ENCODE results near the gene NEMP2.
A peak's percentile ranks its signal among the peaks of the same experiment; 100 is the strongest.
"Not testable (repeated sequence)": the region's sequence is repeated elsewhere in the genome, so short reads cannot be mapped to it uniquely, and the experiment has no call there.

NEMP2 gene

GRCh38 chr2:190519975-190520767, 14.4 kb downstream of the NEMP2 start:
- DNase-seq = no peak

- DNase-seq = no peak
These were observed 17.1 kb downstream of the NEMP2 start for GRCh38 chr2:190517468-190517867.

GRCh38 chr2:190515687-190516086, 18.8 kb downstream of the NEMP2 start:
- DNase-seq = peak; percentile 12 to 34

- DNase-seq = no peak
These were observed 19.8 kb downstream of the NEMP2 start for GRCh38 chr2:190514676-190515075.

- DNase-seq = no peak
These were observed 20.6 kb downstream of the NEMP2 start for GRCh38 chr2:190513877-190514276.

- DNase-seq = peak; percentile 24 to 28
These were observed 21.9 kb downstream of the NEMP2 start for GRCh38 chr2:190512539-190513095.

- DNase-seq = peak in 1 of 2 experiments; percentile 40
These were observed 23.4 kb downstream of the NEMP2 start for GRCh38 chr2:190511104-190511503.

GRCh38 chr2:190509895-190510294, 24.6 kb downstream of the NEMP2 start:
- DNase-seq = not testable (repeated sequence)

- no peak for DNase-seq
These were observed 27.4 kb downstream of the NEMP2 start for GRCh38 chr2:190507135-190507534.

GRCh38 chr2:190506666-190507065, 27.9 kb downstream of the NEMP2 start:
- DNase-seq = no peak

- DNase-seq = no peak
These were observed 28.8 kb downstream of the NEMP2 start for GRCh38 chr2:190505696-190506095.

- DNase-seq = no peak
These were observed 29.6 kb downstream of the NEMP2 start for GRCh38 chr2:190504912-190505311.

GRCh38 chr2:190503088-190503487, 31.4 kb downstream of the NEMP2 start:
- no peak for DNase-seq

GRCh38 chr2:190501702-190502407, 32.7 kb downstream of the NEMP2 start:
- DNase-seq = no peak

GRCh38 chr2:190501231-190501630, 33.3 kb downstream of the NEMP2 start:
- no peak for DNase-seq

GRCh38 chr2:190500054-190500502, 34.4 kb downstream of the NEMP2 start:
- DNase-seq = no peak

- DNase-seq = no peak
These were observed 35.2 kb downstream of the NEMP2 start for GRCh38 chr2:190499273-190499672.

GRCh38 chr2:190497428-190497827, 37.1 kb downstream of the NEMP2 start:
- DNase-seq = no peak

- DNase-seq = not testable (repeated sequence)
These were observed 39.8 kb downstream of the NEMP2 start for GRCh38 chr2:190494600-190495227.

GRCh38 chr2:190493095-190493494, 41.4 kb downstream of the NEMP2 start:
- DNase-seq = no peak

- no peak for DNase-seq
These were observed 44.0 kb downstream of the NEMP2 start for GRCh38 chr2:190490502-190490901.

- DNase-seq = no peak
These were observed 45.0 kb downstream of the NEMP2 start for GRCh38 chr2:190489475-190489874.

GRCh38 chr2:190488516-190489233, 45.8 kb downstream of the NEMP2 start:
- DNase-seq = no peak

All from Kasumi-1 (cell line).